ENCODE measurements around the gene MITF. TPM values are rescaled to one million over a fixed set of nuclear protein-coding genes. Genes with fewer than 3 reads are reported as not detected.

MITF gene
- total RNA-seq, 4 donors from 2014 or later, result 12.2 to 20.9 (median 17.1) TPM

- intact Hi-C loops (cut with DNase I; ENCODE audit: low total_unique reads), result loop anchor here (2.0 kb wide), 1 partner anchor 89 kb away; no protein-coding TSS in a partner anchor
- in situ Hi-C loops (cut with MboI; ENCODE audit: low pct_ligation_motif_present in 1 of 4, low pct_unique_long_range_greater_than_20kb in 1 of 4, low sequenced_read_pairs in 3 of 4), result loop anchor here in 3 of 4 donors (10.0 to 25.0 kb wide), 4 partner anchors 99 to 259 kb away; no protein-coding TSS in a partner anchor
- 61% methylated on average over 4 of the region's 4 CpGs for WGBS, 2 donors (ENCODE audit: low coverage in 1 of 2)
- Histone ChIP-seq H3K9me3 (no peaks in the 10 kb centered on the region), H3K36me3 (no peaks in the 10 kb centered on the region), H3K4me1 (no peaks in the 10 kb centered on the region), H3K27me3 (no peaks in the 10 kb centered on the region), H3K27ac (no peak overlapping the region), H3K4me3 (no peak overlapping the region)
- TF ChIP-seq POLR2A (IDR thresholded peaks at IDR 0.05), result no peak
- TF ChIP-seq CTCF (IDR thresholded peaks at IDR 0.05), result no peak
- no peak for TF ChIP-seq POLR2AphosphoS5 (IDR thresholded peaks at IDR 0.05)
- TF ChIP-seq EP300 (IDR thresholded peaks at IDR 0.05; ENCODE audit: low read depth), result no peak
- no peak for DNase-seq
These were observed 43.3 kb upstream of the MITF start for GRCh38 chr3:69695933-69696332.

DNA sequence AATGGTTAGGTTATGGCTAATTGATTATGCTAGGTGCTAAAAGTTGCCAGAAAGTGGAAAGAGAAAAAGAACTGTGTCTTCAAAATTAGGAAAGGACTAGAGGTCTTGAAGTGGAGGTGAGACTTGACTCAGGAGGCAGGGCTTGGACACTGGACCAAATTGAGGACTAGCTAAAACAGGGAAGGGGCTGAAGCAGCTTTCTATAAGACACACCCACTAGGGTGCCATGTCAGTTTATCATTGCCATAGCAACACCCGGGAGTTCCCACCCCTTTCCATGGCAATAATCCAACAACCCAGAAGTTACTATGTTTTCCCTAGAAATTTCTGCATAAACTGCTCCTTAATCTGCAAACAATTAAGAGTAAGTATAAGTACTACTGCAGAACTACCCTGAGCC is 42.9 kb upstream of the MITF start:
- intact Hi-C loops (cut with DNase I; ENCODE audit: low total_unique reads) (no loop called here), in situ Hi-C loops (cut with MboI; ENCODE audit: low pct_ligation_motif_present in 1 of 4, low pct_unique_long_range_greater_than_20kb in 1 of 4, low sequenced_read_pairs in 3 of 4) (loop anchor here in 3 of 4 donors (10.0 to 25.0 kb wide), 4 partner anchors 98 to 258 kb away; no protein-coding TSS in a partner anchor)
- no peaks in the 10 kb centered on the region for H3K27me3 ChIP-seq
- no peak overlapping the region for H3K4me3 ChIP-seq
- no peaks in the 10 kb centered on the region for H3K36me3 ChIP-seq
- H3K9me3 ChIP-seq, result no peaks in the 10 kb centered on the region
- TF ChIP-seq CTCF (IDR thresholded peaks at IDR 0.05) (no peak), EP300 (IDR thresholded peaks at IDR 0.05; ENCODE audit: low read depth) (no peak), POLR2AphosphoS5 (IDR thresholded peaks at IDR 0.05) (no peak), POLR2A (IDR thresholded peaks at IDR 0.05) (no peak)
- no peak overlapping the region for H3K27ac ChIP-seq
- 50% methylated on average over 1 of the region's 1 CpG; no CpG with 5 or more reads in 1 of the 2 donors for WGBS, 2 donors (ENCODE audit: low coverage in 1 of 2)
- no peaks in the 10 kb centered on the region for H3K4me1 ChIP-seq
- DNase-seq, result no peak

DNA sequence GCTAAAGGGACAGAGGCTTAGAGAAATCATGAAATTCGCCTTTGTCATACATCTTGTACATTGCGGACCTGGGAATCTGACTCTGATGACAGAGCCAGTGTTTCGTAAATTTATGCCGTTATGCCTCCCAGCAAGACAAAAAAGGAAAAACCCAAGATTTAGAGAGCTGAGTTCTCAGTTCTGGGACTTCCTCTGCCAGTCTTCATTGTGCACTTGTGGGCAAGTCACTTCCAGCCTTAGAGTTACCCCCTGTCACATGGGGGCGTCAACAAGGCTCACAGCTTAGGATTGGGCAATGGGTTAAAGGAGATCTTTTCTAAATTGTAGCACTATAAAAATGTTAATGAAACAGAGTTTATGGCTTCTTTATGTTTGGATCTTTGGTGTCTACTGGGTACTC is 41.9 kb upstream of the MITF start:
- Histone ChIP-seq H3K4me3 (no peak overlapping the region), H3K9me3 (no peaks in the 10 kb centered on the region), H3K4me1 (no peaks in the 10 kb centered on the region), H3K27me3 (no peaks in the 10 kb centered on the region), H3K36me3 (no peaks in the 10 kb centered on the region), H3K27ac (no peak overlapping the region)
- 71 to 83% methylated on average over 1 to 5 of the region's 5 CpGs for WGBS, 2 donors (ENCODE audit: low coverage in 1 of 2)
- DNase-seq, result no peak
- intact Hi-C loops (cut with DNase I; ENCODE audit: low total_unique reads) (no loop called here), in situ Hi-C loops (cut with MboI; ENCODE audit: low pct_ligation_motif_present in 1 of 4, low pct_unique_long_range_greater_than_20kb in 1 of 4, low sequenced_read_pairs in 3 of 4) (loop anchor here in 3 of 4 donors (10.0 to 25.0 kb wide), 4 partner anchors 97 to 257 kb away; no protein-coding TSS in a partner anchor)
- TF ChIP-seq POLR2AphosphoS5 (IDR thresholded peaks at IDR 0.05), result no peak
- TF ChIP-seq CTCF (IDR thresholded peaks at IDR 0.05), result no peak
- TF ChIP-seq EP300 (IDR thresholded peaks at IDR 0.05; ENCODE audit: low read depth), result no peak
- no peak for TF ChIP-seq POLR2A (IDR thresholded peaks at IDR 0.05)

DNA sequence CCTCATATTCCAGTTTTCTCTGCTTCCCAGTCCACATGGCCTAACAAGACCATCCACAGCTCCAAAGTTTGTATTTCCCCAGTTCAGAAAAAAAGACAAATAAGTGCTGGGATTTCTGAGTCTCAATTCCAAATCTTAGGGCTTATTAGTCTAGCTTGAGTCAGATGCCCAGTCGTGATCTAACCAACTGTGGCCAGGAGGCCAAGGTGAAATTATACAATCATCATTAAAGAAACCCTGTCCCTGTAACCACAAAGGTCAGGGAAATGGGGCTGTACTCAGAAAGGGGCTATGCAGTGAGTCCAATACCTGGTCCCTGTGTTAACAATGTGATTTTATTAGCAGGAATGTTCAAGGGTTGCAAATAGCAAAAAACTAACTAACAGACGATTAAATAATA is 40.5 kb upstream of the MITF start:
- H3K36me3 ChIP-seq, result no peaks in the 10 kb centered on the region
- no peak overlapping the region for H3K27ac ChIP-seq
- in situ Hi-C loops (cut with MboI; ENCODE audit: low pct_ligation_motif_present in 1 of 4, low pct_unique_long_range_greater_than_20kb in 1 of 4, low sequenced_read_pairs in 3 of 4), result loop anchor here in 3 of 4 donors (10.0 to 25.0 kb wide), 4 partner anchors 96 to 256 kb away; no protein-coding TSS in a partner anchor
- no peaks in the 10 kb centered on the region for H3K4me1 ChIP-seq
- 81 to 93% methylated on average over 2 of the region's 2 CpGs for whole genome bisulfite sequencing, 2 donors (ENCODE audit: low coverage in 1 of 2)
- intact Hi-C loops (cut with DNase I; ENCODE audit: low total_unique reads), result no loop called here
- TF ChIP-seq POLR2AphosphoS5 (IDR thresholded peaks at IDR 0.05) (no peak), POLR2A (IDR thresholded peaks at IDR 0.05) (no peak), CTCF (IDR thresholded peaks at IDR 0.05) (no peak), EP300 (IDR thresholded peaks at IDR 0.05; ENCODE audit: low read depth) (no peak)
- no peaks in the 10 kb centered on the region for H3K9me3 ChIP-seq
- no peaks in the 10 kb centered on the region for H3K27me3 ChIP-seq
- H3K4me3 ChIP-seq, result no peak overlapping the region
- DNase-seq, result no peak
